Immature natural killer cell (primary cell): ENCODE data around the gene HECTD4. TPM values are rescaled to one million over a fixed set of nuclear protein-coding genes. Genes with fewer than 3 reads are reported as not detected.

ENCODE experiments used
- DNase-seq, 3 donors: peaks; one replicate each; pipeline ENCODE4 v3.0.0; 2022; ENCODE audit warnings: mixed read lengths in 1 of 3
- H3K27ac Mint-ChIP-seq, 6 donors: one replicate each; pipeline ENCODE4 v1.8.0; 2020; ENCODE audit warnings: mixed read lengths in 6 of 6, mild to moderate bottlenecking in 5 of 6, inconsistent platforms in 4 of 6, moderate library complexity in 3 of 6
- H3K27me3 Mint-ChIP-seq, 3 donors: one replicate each; pipeline ENCODE4 v1.8.0; 2020 to 2021; ENCODE audit warnings: low read depth in 3 of 3, mild to moderate bottlenecking in 3 of 3, mixed read lengths in 3 of 3, moderate library complexity in 3 of 3, inconsistent platforms in 1 of 3
- H3K36me3 Mint-ChIP-seq, 3 donors: one replicate each; pipeline ENCODE4 v1.8.0; 2020; ENCODE audit warnings: mixed read lengths in 3 of 3, inconsistent platforms in 2 of 3, mild to moderate bottlenecking in 2 of 3
- H3K4me1 Mint-ChIP-seq, 2 donors: one replicate each; pipeline ENCODE4 v1.8.0; 2020; ENCODE audit warnings: inconsistent platforms in 2 of 2, mild to moderate bottlenecking in 2 of 2, mixed read lengths in 2 of 2, moderate library complexity in 1 of 2
- H3K4me3 Mint-ChIP-seq, 5 donors: one replicate each; pipeline ENCODE4 v1.8.0; 2020; ENCODE audit warnings: mild to moderate bottlenecking in 5 of 5, mixed read lengths in 5 of 5, inconsistent platforms in 3 of 5, moderate library complexity in 3 of 5
- H3K9me3 Mint-ChIP-seq, 6 donors: one replicate each; pipeline ENCODE4 v1.8.0; 2020; ENCODE audit warnings: mild to moderate bottlenecking in 6 of 6, mixed read lengths in 6 of 6, inconsistent platforms in 4 of 6, moderate library complexity in 3 of 6
- polyA plus RNA-seq, 3 donors: library from polyadenylated mRNA; unstranded; fragments of 300-500 nt; fragmentation: Illumina TruSeq; gene quantifications; one replicate each; pipeline ENCODE4 v1.2.3, GENCODE V29; 2021

Gene HECTD4
- polyA plus RNA-seq, 3 donors from 2014 or later: 0.76 to 8.5 (median 2.6) TPM

- Mint-ChIP-seq H3K27ac (peak overlapping the region; percentile 90 to 96 (median 92)), H3K27me3 (peaks cover 0 to 4% (median 2%) of the 10 kb centered on the region in 3 donors), H3K9me3 (no peaks in the 10 kb centered on the region), H3K4me3 (peak overlapping the region; percentile 75 to 86 (median 77)), H3K36me3 (peaks cover 0 to 6% (median 5%) of the 10 kb centered on the region in 3 donors), H3K4me1 (peaks cover 51 to 71% of the 10 kb centered on the region in 2 donors)
- peak; percentile 54 to 65 (median 59) for DNase-seq
Observed at GRCh38 chr12:112130441-112130998, 251.7 kb downstream of the HECTD4 start.

- peaks cover 2 to 9% (median 6%) of the 10 kb centered on the region in 3 donors for H3K27me3 Mint-ChIP-seq
- no peaks in the 10 kb centered on the region for H3K9me3 Mint-ChIP-seq
- no peak for DNase-seq
- peak overlapping the region; percentile 73 to 91 (median 88) for H3K4me3 Mint-ChIP-seq
- H3K36me3 Mint-ChIP-seq: no peaks in the 10 kb centered on the region
- peaks cover 50 to 61% of the 10 kb centered on the region in 2 donors for H3K4me1 Mint-ChIP-seq
- H3K27ac Mint-ChIP-seq: peak overlapping the region; percentile 65 to 89 (median 78)
Observed at GRCh38 chr12:112126911-112127310, 255.3 kb downstream of the HECTD4 start.

- no peak for DNase-seq
- H3K4me1 Mint-ChIP-seq: peaks cover 43 to 52% of the 10 kb centered on the region in 2 donors
- peak overlapping the region; percentile 65 to 89 (median 78) for H3K27ac Mint-ChIP-seq
- no peaks in the 10 kb centered on the region for H3K9me3 Mint-ChIP-seq
- H3K36me3 Mint-ChIP-seq: no peaks in the 10 kb centered on the region
- peaks cover 2 to 9% (median 6%) of the 10 kb centered on the region in 3 donors for H3K27me3 Mint-ChIP-seq
- H3K4me3 Mint-ChIP-seq: peak overlapping the region; percentile 73 to 91 (median 88)
Observed at GRCh38 chr12:112126000-112126438, 256.2 kb downstream of the HECTD4 start.

- Mint-ChIP-seq H3K27ac (peak within 1 kb of the TSS; percentile 73 to 89 (median 86)), H3K4me3 (peak within 1 kb of the TSS; percentile 73 to 91 (median 88)), H3K9me3 (no peaks in the 10 kb centered on the region), H3K4me1 (peaks cover 39 to 46% of the 10 kb centered on the region in 2 donors), H3K36me3 (no peaks in the 10 kb centered on the region), H3K27me3 (peaks cover 2 to 8% (median 6%) of the 10 kb centered on the region in 3 donors)
- peak; percentile 98 to 99 (median 98) for DNase-seq
Observed at GRCh38 chr12:112125250-112125999, 256.8 kb downstream of the HECTD4 start, which contains the start of gene TRAFD1. Gene TRAFD1 (plus strand): TSS chr12:112125560. CDS start chr12:112130523, 4,963 bp downstream.

- H3K27ac Mint-ChIP-seq: peak overlapping the region in 4 of 6 donors; percentile 39 to 86 (median 76)
- no peaks in the 10 kb centered on the region for H3K9me3 Mint-ChIP-seq
- peaks cover 34 to 40% of the 10 kb centered on the region in 2 donors for H3K4me1 Mint-ChIP-seq
- H3K36me3 Mint-ChIP-seq: no peaks in the 10 kb centered on the region
- H3K27me3 Mint-ChIP-seq: peaks cover 2 to 6% (median 5%) of the 10 kb centered on the region in 3 donors
- H3K4me3 Mint-ChIP-seq: peak overlapping the region; percentile 73 to 91 (median 88)
- DNase-seq: no peak
Observed at GRCh38 chr12:112124918-112125249, 257.3 kb downstream of the HECTD4 start.

- Mint-ChIP-seq H3K4me1 (peaks cover 20 to 23% of the 10 kb centered on the region in 2 donors), H3K9me3 (no peaks in the 10 kb centered on the region), H3K27ac (no peak overlapping the region), H3K4me3 (no peak overlapping the region), H3K27me3 (peaks cover 2 to 7% (median 6%) of the 10 kb centered on the region in 3 donors), H3K36me3 (no peaks in the 10 kb centered on the region)
- no peak for DNase-seq
Observed at GRCh38 chr12:112122823-112123690, 259.2 kb downstream of the HECTD4 start.

GRCh38 chr12:112121780-112122565 is 260.3 kb downstream of the HECTD4 start:
- H3K27ac Mint-ChIP-seq: no peak overlapping the region
- H3K27me3 Mint-ChIP-seq: peaks cover 2 to 7% (median 5%) of the 10 kb centered on the region in 3 donors
- H3K4me3 Mint-ChIP-seq: no peak overlapping the region

GRCh38 chr12:112117685-112118084 is 264.5 kb downstream of the HECTD4 start:
- H3K27me3 Mint-ChIP-seq: peaks cover 0 to 2% (median 0%) of the 10 kb centered on the region in 3 donors
- peaks cover 0 to 1% of the 10 kb centered on the region in 2 donors for H3K4me1 Mint-ChIP-seq
- H3K36me3 Mint-ChIP-seq: no peaks in the 10 kb centered on the region
- H3K9me3 Mint-ChIP-seq: no peaks in the 10 kb centered on the region
- DNase-seq: no peak
- H3K27ac Mint-ChIP-seq: no peak overlapping the region
- H3K4me3 Mint-ChIP-seq: no peak overlapping the region

More at GRCh38 chr12:112121780-112122565, 260.3 kb downstream of the HECTD4 start:
- H3K4me1 Mint-ChIP-seq: peaks cover 13 to 18% of the 10 kb centered on the region in 2 donors
- H3K36me3 Mint-ChIP-seq: no peaks in the 10 kb centered on the region
- no peaks in the 10 kb centered on the region for H3K9me3 Mint-ChIP-seq
- no peak for DNase-seq

- Mint-ChIP-seq H3K9me3 (no peaks in the 10 kb centered on the region), H3K36me3 (no peaks in the 10 kb centered on the region), H3K4me3 (no peak overlapping the region), H3K27ac (no peak overlapping the region), H3K27me3 (peaks cover 0 to 2% (median 0%) of the 10 kb centered on the region in 3 donors), H3K4me1 (peaks cover 0 to 1% of the 10 kb centered on the region in 2 donors)
- DNase-seq: no peak
Observed at GRCh38 chr12:112116232-112117060, 265.8 kb downstream of the HECTD4 start.

- H3K4me3 Mint-ChIP-seq: no peak overlapping the region
- peaks cover 0 to 1% of the 10 kb centered on the region in 2 donors for H3K4me1 Mint-ChIP-seq
- DNase-seq: no peak
- H3K9me3 Mint-ChIP-seq: no peaks in the 10 kb centered on the region
- H3K27ac Mint-ChIP-seq: peak overlapping the region in 1 of 6 donors; percentile 40
- peaks cover 0 to 2% (median 1%) of the 10 kb centered on the region in 3 donors for H3K27me3 Mint-ChIP-seq
- no peaks in the 10 kb centered on the region for H3K36me3 Mint-ChIP-seq
Observed at GRCh38 chr12:112115259-112116045, 266.8 kb downstream of the HECTD4 start.

GRCh38 chr12:112112409-112113133 is 269.7 kb downstream of the HECTD4 start:
- H3K27me3 Mint-ChIP-seq: peaks cover 4 to 8% (median 5%) of the 10 kb centered on the region in 3 donors
- peaks cover 13 to 17% of the 10 kb centered on the region in 2 donors for H3K4me1 Mint-ChIP-seq
- no peak for DNase-seq
- H3K4me3 Mint-ChIP-seq: no peak overlapping the region
- no peaks in the 10 kb centered on the region for H3K9me3 Mint-ChIP-seq
- no peaks in the 10 kb centered on the region for H3K36me3 Mint-ChIP-seq
- H3K27ac Mint-ChIP-seq: peak overlapping the region in 1 of 6 donors; percentile 43
